Upper lobe of left lung (tissue), 6 donors: ENCODE results near the gene IMPA2. TPM values are rescaled to one million over a fixed set of nuclear protein-coding genes. Genes with fewer than 3 reads are reported as not detected.
A peak's percentile ranks its signal among the peaks of the same experiment; 100 is the strongest.

ENCODE experiments used
- ATAC-seq, 2 donors: fragments of 200-7000 bp; cut with Tn5 transposase; one replicate each; pipeline ENCODE4 v1.9.1; 2022; ENCODE audit warnings: mild to moderate bottlenecking in 2 of 2, moderate library complexity in 2 of 2; ENCODE audit not compliant: low FRiP score in 2 of 2
- DNase-seq, 2 donors: peaks; one replicate each; pipeline ENCODE4 v3.0.0-alpha.2; 2019 to 2020
- H3K27ac ChIP-seq, 4 donors: fragments of 200-600 bp; sonication (generic); one replicate each; pipeline ENCODE4 v1.5.1; 2016 to 2019
- H3K27me3 ChIP-seq, 4 donors: fragments of 200-600 bp; sonication (generic); one replicate each; pipeline ENCODE4 v1.5.1; 2017 to 2019
- H3K36me3 ChIP-seq, 4 donors: fragments of 200-600 bp; sonication (generic); one replicate each; pipeline ENCODE4 v1.5.1; 2016 to 2019
- H3K4me1 ChIP-seq, 4 donors: fragments of 200-600 bp; sonication (generic); one replicate each; pipeline ENCODE4 v1.5.1; 2018 to 2019
- H3K4me3 ChIP-seq, 4 donors: fragments of 200-600 bp; sonication (generic); one replicate each; pipeline ENCODE4 v1.5.1; 2017 to 2019; ENCODE audit warnings: mild to moderate bottlenecking in 2 of 4, moderate library complexity in 1 of 4
- H3K9me3 ChIP-seq, 4 donors: fragments of 200-600 bp; sonication (generic); one replicate each; pipeline ENCODE4 v1.5.1; 2018 to 2019
- EP300 ChIP-seq, 4 donors: sonication (generic); formaldehyde crosslinking; IDR thresholded peaks; one replicate each; pipeline ENCODE4 v1.5.1; 2017; ENCODE audit warnings: antibody characterized with exemption in 4 of 4, control low read depth in 2 of 4
- POLR2A ChIP-seq, 4 donors: fragments of 450-650 bp; IDR thresholded peaks; one replicate each; pipeline ENCODE4 v1.5.1; 2016 to 2017; ENCODE audit warnings: antibody characterized with exemption in 4 of 4, mild to moderate bottlenecking in 2 of 4
- POLR2AphosphoS5 ChIP-seq, 2 donors: sonication (generic); formaldehyde crosslinking; IDR thresholded peaks; one replicate each; pipeline ENCODE4 v1.5.1; 2017; ENCODE audit warnings: antibody characterized with exemption in 2 of 2
- WGBS, 2 donors: methylation state at CpG; one replicate each; pipeline ENCODE4 v1.1.5; 2017 to 2018; 5-methylcytosine and 5-hydroxymethylcytosine counted together
- total RNA-seq, 6 donors: library from RNA; depleted of rRNA in 4 of 6; stranded (reverse); fragments of >200 nt in 4 of 6; gene quantifications; one replicate each; pipeline versions ENCODE4 v1.1.0 to v1.2.1, GENCODE V29; 2016 to 2021
- TF ChIP-seq, protein P1 (sequence below), 6 experiments: fragments of 450-650 bp in 4 of 6; fragments of 200-600 bp in 2 of 6; sonication (generic) in 2 of 6; IDR thresholded peaks; one replicate each; pipeline ENCODE4 v1.5.1; 2016 to 2019; ENCODE audit warnings: antibody characterized with exemption in 6 of 6
- donor health status: DM: no; HTN: no; CAD: no; lungs with moderate emphysema.
- donor health status: DM: no; HTN: yes; CAD: no; lungs with severe emphysema.

The IMPA2 gene
- total RNA-seq, 6 donors from 2014 or later, result 59.3 to 111 (median 77.6) TPM

DNA sequence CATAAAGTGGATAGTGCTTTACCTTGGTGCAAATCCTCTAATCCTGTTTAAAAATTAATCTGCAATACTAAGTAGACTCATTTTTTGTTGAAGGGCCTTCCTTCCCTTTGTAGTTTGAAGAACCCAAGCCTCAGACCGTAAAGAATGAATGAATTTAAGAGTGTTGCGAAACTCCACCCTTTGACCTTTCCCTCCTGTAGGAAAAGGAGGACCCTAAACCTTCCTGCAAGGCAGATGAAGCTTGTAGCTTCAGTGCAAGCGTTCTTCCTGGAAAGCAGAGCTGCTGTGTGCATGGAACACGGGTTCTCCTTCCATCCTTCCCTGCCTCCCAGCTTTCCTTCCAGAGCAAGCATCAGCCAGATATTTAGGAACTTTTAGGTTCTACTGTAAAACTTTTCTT, 1.7 kb downstream of the IMPA2 start:
- Histone ChIP-seq H3K4me1 (peaks cover 22 to 59% (median 36%) of the 10 kb centered on the region in 4 donors), H3K9me3 (no peaks in the 10 kb centered on the region), H3K36me3 (no peaks in the 10 kb centered on the region), H3K27ac (peak overlapping the region in 3 of 4 donors; percentile 92 to 96 (median 94)), H3K4me3 (peak overlapping the region in 3 of 4 donors; percentile 67 to 89 (median 69)), H3K27me3 (no peaks in the 10 kb centered on the region)
- ATAC-seq (no peak), DNase-seq (no peak)
- TF ChIP-seq, protein P1, sequence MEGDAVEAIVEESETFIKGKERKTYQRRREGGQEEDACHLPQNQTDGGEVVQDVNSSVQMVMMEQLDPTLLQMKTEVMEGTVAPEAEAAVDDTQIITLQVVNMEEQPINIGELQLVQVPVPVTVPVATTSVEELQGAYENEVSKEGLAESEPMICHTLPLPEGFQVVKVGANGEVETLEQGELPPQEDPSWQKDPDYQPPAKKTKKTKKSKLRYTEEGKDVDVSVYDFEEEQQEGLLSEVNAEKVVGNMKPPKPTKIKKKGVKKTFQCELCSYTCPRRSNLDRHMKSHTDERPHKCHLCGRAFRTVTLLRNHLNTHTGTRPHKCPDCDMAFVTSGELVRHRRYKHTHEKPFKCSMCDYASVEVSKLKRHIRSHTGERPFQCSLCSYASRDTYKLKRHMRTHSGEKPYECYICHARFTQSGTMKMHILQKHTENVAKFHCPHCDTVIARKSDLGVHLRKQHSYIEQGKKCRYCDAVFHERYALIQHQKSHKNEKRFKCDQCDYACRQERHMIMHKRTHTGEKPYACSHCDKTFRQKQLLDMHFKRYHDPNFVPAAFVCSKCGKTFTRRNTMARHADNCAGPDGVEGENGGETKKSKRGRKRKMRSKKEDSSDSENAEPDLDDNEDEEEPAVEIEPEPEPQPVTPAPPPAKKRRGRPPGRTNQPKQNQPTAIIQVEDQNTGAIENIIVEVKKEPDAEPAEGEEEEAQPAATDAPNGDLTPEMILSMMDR (IDR thresholded peaks at IDR 0.05), result no peak
- TF ChIP-seq EP300 (IDR thresholded peaks at IDR 0.05), result no peak
- no peak for TF ChIP-seq POLR2A (IDR thresholded peaks at IDR 0.05)
- TF ChIP-seq POLR2AphosphoS5 (IDR thresholded peaks at IDR 0.05), result no peak
- 51 to 56% methylated on average over 4 of the region's 4 CpGs for WGBS, 2 donors

DNA sequence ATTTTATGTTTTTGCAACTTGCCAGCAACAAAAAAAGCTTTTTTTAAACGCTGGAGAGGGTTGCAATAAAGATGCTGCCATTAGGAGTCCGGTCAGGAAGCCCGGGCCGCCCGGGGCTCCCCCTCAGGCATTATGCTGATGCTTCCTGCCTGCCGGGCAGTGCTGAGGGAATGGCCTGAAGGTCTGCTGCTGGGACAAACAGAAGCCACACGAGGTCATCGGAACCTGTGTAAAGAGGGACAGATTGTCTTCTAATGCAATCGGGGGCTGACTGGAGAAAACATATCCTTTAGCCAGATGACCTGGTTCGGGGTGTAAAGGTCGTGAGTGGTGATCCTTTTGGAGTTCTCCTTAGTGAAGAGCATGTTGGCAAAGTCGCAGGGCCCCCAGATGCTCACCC, 2.3 kb downstream of the IMPA2 start:
- DNase-seq, result peak; percentile 63 to 70
- H3K4me1 ChIP-seq, result peaks cover 22 to 61% (median 36%) of the 10 kb centered on the region in 4 donors

DNA sequence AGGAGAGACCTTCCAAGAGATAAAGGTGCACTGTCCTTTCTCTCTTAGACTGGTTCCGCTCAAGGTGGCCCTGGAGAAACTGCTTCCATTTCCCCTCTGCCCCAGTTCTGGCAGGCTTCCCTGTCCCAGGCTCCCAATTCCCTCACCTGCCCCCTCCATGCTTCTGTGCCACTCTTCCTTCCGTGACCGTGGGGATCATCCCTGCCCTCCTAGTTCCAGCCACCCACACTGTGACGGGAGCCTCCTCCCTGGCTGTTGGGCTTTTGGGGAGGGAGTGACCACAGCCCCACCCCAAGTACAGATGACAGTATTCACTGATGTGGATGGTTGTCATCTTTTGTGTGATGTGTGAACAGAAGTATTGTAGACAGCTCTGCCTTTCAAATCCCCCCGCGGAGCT, 2.8 kb downstream of the IMPA2 start:
- ATAC-seq (no peak), DNase-seq (no peak)
- H3K36me3 ChIP-seq, result no peaks in the 10 kb centered on the region
- H3K4me3 ChIP-seq, result peak overlapping the region in 1 of 4 donors; percentile 19
- H3K27me3 ChIP-seq, result no peaks in the 10 kb centered on the region
- H3K27ac ChIP-seq, result peak overlapping the region in 2 of 4 donors; percentile 7 to 39
- H3K4me1 ChIP-seq, result peaks cover 22 to 61% (median 36%) of the 10 kb centered on the region in 4 donors
- 83 to 87% methylated on average over 6 of the region's 6 CpGs for WGBS, 2 donors
- TF ChIP-seq, protein P1 (IDR thresholded peaks at IDR 0.05), result no peak
- TF ChIP-seq POLR2AphosphoS5 (IDR thresholded peaks at IDR 0.05) (no peak), EP300 (IDR thresholded peaks at IDR 0.05) (no peak), POLR2A (IDR thresholded peaks at IDR 0.05) (no peak)
- no peaks in the 10 kb centered on the region for H3K9me3 ChIP-seq

More for the DNA sequence above, 2.3 kb downstream of the IMPA2 start:
- no peaks in the 10 kb centered on the region for H3K27me3 ChIP-seq
- H3K9me3 ChIP-seq, result no peaks in the 10 kb centered on the region
- 36 to 40% methylated on average over 12 of the region's 12 CpGs for WGBS, 2 donors
- peak overlapping the region in 1 of 4 donors; percentile 19 for H3K4me3 ChIP-seq
- H3K27ac ChIP-seq, result peak overlapping the region in 2 of 4 donors; percentile 7 to 39
- no peak for ATAC-seq
- no peaks in the 10 kb centered on the region for H3K36me3 ChIP-seq
- TF ChIP-seq EP300 (IDR thresholded peaks at IDR 0.05), result no peak
- no peak for TF ChIP-seq POLR2AphosphoS5 (IDR thresholded peaks at IDR 0.05)
- TF ChIP-seq POLR2A (IDR thresholded peaks at IDR 0.05), result no peak
- TF ChIP-seq, protein P1 (IDR thresholded peaks at IDR 0.05), result no peak

DNA sequence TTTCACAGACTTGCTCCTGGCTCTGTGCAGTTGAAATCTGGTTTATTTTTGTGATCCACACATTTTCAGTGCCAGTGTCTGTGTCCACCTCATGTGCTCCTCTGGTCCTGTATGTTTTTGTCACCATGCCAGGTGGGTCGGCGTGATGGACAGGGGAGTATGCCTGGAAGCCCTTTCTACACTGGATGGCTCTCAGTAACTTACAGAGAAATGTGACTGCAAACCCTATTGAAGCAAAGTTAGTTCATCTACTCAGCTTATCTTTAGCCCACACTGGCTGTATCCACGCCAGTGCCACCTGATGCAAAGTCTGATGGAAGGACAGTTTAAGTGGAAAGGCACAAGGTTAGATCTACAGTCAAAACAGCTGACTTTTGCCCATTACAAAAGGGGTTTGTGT, 4.3 kb downstream of the IMPA2 start:
- 79 to 90% methylated on average over 1 to 3 of the region's 3 CpGs for WGBS, 2 donors
- H3K4me1 ChIP-seq, result peaks cover 17 to 53% (median 30%) of the 10 kb centered on the region in 4 donors
- H3K27ac ChIP-seq, result peak overlapping the region in 1 of 4 donors; percentile 20
- H3K36me3 ChIP-seq, result no peaks in the 10 kb centered on the region
- H3K27me3 ChIP-seq, result no peaks in the 10 kb centered on the region
- no peak for TF ChIP-seq EP300 (IDR thresholded peaks at IDR 0.05)
- TF ChIP-seq POLR2AphosphoS5 (IDR thresholded peaks at IDR 0.05), result no peak
- TF ChIP-seq, protein P1 (IDR thresholded peaks at IDR 0.05), result no peak
- TF ChIP-seq POLR2A (IDR thresholded peaks at IDR 0.05), result no peak
- DNase-seq (no peak), ATAC-seq (no peak)
- no peaks in the 10 kb centered on the region for H3K9me3 ChIP-seq
- H3K4me3 ChIP-seq, result no peak overlapping the region

DNA sequence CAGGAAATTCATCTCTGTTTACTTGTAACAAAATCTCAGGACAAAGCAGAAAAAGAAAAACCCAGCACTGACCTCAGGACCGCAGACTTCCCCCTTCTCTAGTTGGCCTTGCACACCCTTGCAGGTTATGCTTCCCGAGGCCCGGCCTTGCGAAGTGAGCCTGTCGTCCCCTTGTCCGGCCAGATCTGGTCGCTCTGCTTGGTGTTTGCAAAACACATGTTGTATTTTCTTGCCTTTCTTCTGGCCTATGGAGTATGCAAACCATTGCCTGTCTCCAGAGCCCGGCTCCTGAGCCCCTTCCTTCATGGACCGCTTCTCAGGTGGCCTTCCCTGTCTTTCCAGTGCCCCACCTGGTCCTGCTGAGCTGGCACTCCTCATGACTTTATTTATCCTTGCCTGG, 4.8 kb downstream of the IMPA2 start:
- Histone ChIP-seq H3K27ac (peak overlapping the region in 1 of 4 donors; percentile 20), H3K27me3 (no peaks in the 10 kb centered on the region), H3K9me3 (no peaks in the 10 kb centered on the region), H3K36me3 (no peaks in the 10 kb centered on the region), H3K4me3 (no peak overlapping the region), H3K4me1 (peaks cover 17 to 53% (median 30%) of the 10 kb centered on the region in 4 donors)
- DNase-seq, result no peak
- WGBS, 2 donors, result 68 to 89% methylated on average over 9 of the region's 9 CpGs
- no peak for ATAC-seq
- TF ChIP-seq POLR2AphosphoS5 (IDR thresholded peaks at IDR 0.05) (no peak), EP300 (IDR thresholded peaks at IDR 0.05) (no peak), POLR2A (IDR thresholded peaks at IDR 0.05) (no peak)
- TF ChIP-seq, protein P1 (IDR thresholded peaks at IDR 0.05), result no peak
